ENCODE measurements around the gene PGGHG. TPM values are rescaled to one million over a fixed set of nuclear protein-coding genes. Genes with fewer than 3 reads are reported as not detected.

Gene PGGHG
- total RNA-seq, 1 experiment from 2014 or later, result 9.5 TPM

GRCh38 chr11:269146-269890, 19.6 kb upstream of the PGGHG start:
- DNase-seq, result no peak
- TF ChIP-seq CTCF (IDR thresholded peaks at IDR 0.05; ENCODE audit: unreplicated experiment), result no peak
- Mint-ChIP-seq H3K9me3 (ENCODE audit: low read depth, unreplicated experiment) (no peaks in the 10 kb centered on the region), H3K36me3 (ENCODE audit: insufficient read depth, unreplicated experiment) (no peaks in the 10 kb centered on the region), H3K27me3 (ENCODE audit: unreplicated experiment) (peaks cover 45% of the 10 kb centered on the region), H3K4me1 (ENCODE audit: low read depth, unreplicated experiment) (peaks cover 18% of the 10 kb centered on the region), H3K27ac (ENCODE audit: unreplicated experiment) (peak overlapping the region; percentile 28), H3K4me3 (ENCODE audit: low read depth, unreplicated experiment) (peak overlapping the region; percentile 39)
- CTCF ChIA-PET, result interaction anchor here (1.0 kb wide), 2 partner anchors 12 to 125 kb away, joined by 3 read pairs; partner anchors contain the start of gene PKP3
- intact Hi-C loops (cut with micrococcal nuclease; ENCODE audit: unreplicated experiment), result no loop called here
- no TSS peak for BruUV-seq (replicated peaks)

GRCh38 chr11:270451-271318, 18.2 kb upstream of the PGGHG start:
- BruUV-seq (replicated peaks), result no TSS peak
- Mint-ChIP-seq H3K4me3 (ENCODE audit: low read depth, unreplicated experiment) (no peak overlapping the region), H3K4me1 (ENCODE audit: low read depth, unreplicated experiment) (peaks cover 18% of the 10 kb centered on the region), H3K27ac (ENCODE audit: unreplicated experiment) (no peak overlapping the region), H3K27me3 (ENCODE audit: unreplicated experiment) (peaks cover 57% of the 10 kb centered on the region), H3K9me3 (ENCODE audit: low read depth, unreplicated experiment) (no peaks in the 10 kb centered on the region), H3K36me3 (ENCODE audit: insufficient read depth, unreplicated experiment) (no peaks in the 10 kb centered on the region)
- no peak for DNase-seq
- CTCF ChIA-PET, result no interaction called here
- no peak for TF ChIP-seq CTCF (IDR thresholded peaks at IDR 0.05; ENCODE audit: unreplicated experiment)
- intact Hi-C loops (cut with micrococcal nuclease; ENCODE audit: unreplicated experiment), result no loop called here

DNA sequence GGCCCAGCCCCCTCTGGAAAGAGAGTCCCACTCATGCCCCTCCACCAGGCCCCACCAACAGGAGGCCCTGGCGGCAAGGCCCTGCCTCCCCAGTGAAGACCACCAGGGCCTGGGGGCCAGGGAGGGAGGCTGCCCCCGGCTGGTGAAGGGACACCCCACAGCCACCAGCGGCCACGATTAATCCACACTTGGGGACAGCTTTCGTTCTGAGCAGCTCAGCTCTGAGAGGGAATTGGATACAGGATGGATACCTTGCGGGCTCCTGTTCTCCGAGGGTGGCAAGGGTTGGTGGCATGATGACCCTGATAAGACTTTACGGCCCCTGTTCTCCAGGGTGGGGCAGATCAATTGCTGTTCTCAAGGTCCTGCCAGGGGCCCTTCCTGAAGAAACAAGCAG, 17.6 kb upstream of the PGGHG start:
- CTCF ChIA-PET, result no interaction called here
- BruUV-seq (replicated peaks), result no TSS peak
- H3K27me3 Mint-ChIP-seq (ENCODE audit: unreplicated experiment), result peaks cover 63% of the 10 kb centered on the region

More for the DNA sequence above, 17.6 kb upstream of the PGGHG start:
- Mint-ChIP-seq H3K36me3 (ENCODE audit: insufficient read depth, unreplicated experiment) (no peaks in the 10 kb centered on the region), H3K4me3 (ENCODE audit: low read depth, unreplicated experiment) (no peak overlapping the region), H3K4me1 (ENCODE audit: low read depth, unreplicated experiment) (peaks cover 18% of the 10 kb centered on the region), H3K9me3 (ENCODE audit: low read depth, unreplicated experiment) (no peaks in the 10 kb centered on the region), H3K27ac (ENCODE audit: unreplicated experiment) (no peak overlapping the region)
- TF ChIP-seq CTCF (IDR thresholded peaks at IDR 0.05; ENCODE audit: unreplicated experiment), result no peak
- intact Hi-C loops (cut with micrococcal nuclease; ENCODE audit: unreplicated experiment), result no loop called here
- no peak for DNase-seq

Data from Calu3 (cell line).